Activated CD8-positive, alpha-beta T cell treated with anti-CD3 and anti-CD28 coated beads, Interleukin-2, amount 10 ng/mL, durations not matched to agents 7 days and 5 days (primary cell): Measurements from ENCODE around the gene CDH13. TPM values are rescaled to one million over a fixed set of nuclear protein-coding genes. Genes with fewer than 3 reads are reported as not detected.

Experiments
- ATAC-seq: fragments of 150-1000 bp; cut with Tn5 transposase; one replicate; pipeline ENCODE4 v1.10.0; 2021; ENCODE audit warnings: moderate library complexity
- CTCF ChIA-PET: fragments of 350-600 bp; sonication (Branson Sonifier 250); formaldehyde crosslinking; loops from one replicate; lab custom pipeline; 2021; ENCODE audit warnings: antibody characterized with exemption; lab: Charles Lee
- POLR2A ChIA-PET: fragments of 350-600 bp; sonication (Branson Sonifier 250); formaldehyde crosslinking; loops from one replicate; lab custom pipeline; 2021; ENCODE audit warnings: antibody characterized with exemption; lab: Charles Lee
- DNase-seq: peaks from one replicate; pipeline ENCODE4 v3.0.0-alpha.2; 2020
- H3K27ac Mint-ChIP-seq: one replicate; pipeline ENCODE4 v1.8.0; 2021; ENCODE audit warnings: mild to moderate bottlenecking, mixed read lengths
- H3K27me3 Mint-ChIP-seq: one replicate; pipeline ENCODE4 v1.8.0; 2021; ENCODE audit warnings: low read depth, mixed read lengths
- H3K36me3 Mint-ChIP-seq: one replicate; pipeline ENCODE4 v1.8.0; 2021; ENCODE audit warnings: low read depth, mixed read lengths
- H3K4me1 Mint-ChIP-seq: one replicate; pipeline ENCODE4 v1.8.0; 2021; ENCODE audit warnings: low read depth, mixed read lengths
- H3K4me3 Mint-ChIP-seq: one replicate; pipeline ENCODE4 v1.8.0; 2021; ENCODE audit warnings: mild to moderate bottlenecking, mixed read lengths
- H3K9me3 Mint-ChIP-seq: one replicate; pipeline ENCODE4 v1.8.0; 2022; ENCODE audit warnings: mixed read lengths; ENCODE audit not compliant: insufficient read depth
- total RNA-seq, 2 experiments: library from RNA; stranded (reverse); gene quantifications; one replicate each; pipeline ENCODE4 v1.2.3, GENCODE V29; 2021

The CDH13 gene
- total RNA-seq, 2 experiments from 2014 or later, result not detected

DNA sequence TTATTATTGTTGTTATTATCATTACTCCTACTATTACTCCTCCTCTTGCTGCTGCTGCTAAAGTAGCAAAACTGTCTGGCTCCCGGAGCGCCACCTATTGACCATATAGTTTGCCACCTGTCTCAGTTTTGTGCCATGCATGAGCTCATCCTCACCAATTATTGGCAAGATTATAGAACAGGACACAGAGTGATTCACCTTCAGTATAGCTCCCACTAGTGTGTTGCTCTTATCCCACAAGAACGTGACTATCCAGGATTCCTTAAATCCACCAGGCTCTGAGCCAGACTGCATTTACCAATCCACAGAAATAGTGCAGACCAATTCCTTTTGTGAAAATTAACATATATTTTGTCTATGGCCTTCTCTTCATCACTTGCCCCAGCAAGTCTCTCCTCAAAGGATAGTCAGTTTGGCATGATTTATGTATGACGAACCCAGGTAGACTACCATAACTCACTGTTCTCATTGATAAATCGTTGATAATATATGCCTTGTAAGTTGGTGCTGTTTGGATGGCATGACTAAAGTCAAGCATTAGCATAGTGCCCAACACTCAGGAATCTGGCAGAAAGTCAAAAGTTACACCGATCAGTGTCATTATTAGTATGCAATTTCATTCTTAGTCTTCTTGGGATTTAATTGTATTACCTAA, 775.5 kb downstream of the CDH13 start:
- Mint-ChIP-seq H3K4me1 (no peaks in the 10 kb centered on the region), H3K36me3 (no peaks in the 10 kb centered on the region), H3K27me3 (no peaks in the 10 kb centered on the region), H3K9me3 (peaks cover 4% of the 10 kb centered on the region), H3K27ac (no peak overlapping the region), H3K4me3 (no peak overlapping the region)
- ATAC-seq (no peak), DNase-seq (no peak)
- ChIA-PET POLR2A (no interaction called here), CTCF (no interaction called here)

DNA sequence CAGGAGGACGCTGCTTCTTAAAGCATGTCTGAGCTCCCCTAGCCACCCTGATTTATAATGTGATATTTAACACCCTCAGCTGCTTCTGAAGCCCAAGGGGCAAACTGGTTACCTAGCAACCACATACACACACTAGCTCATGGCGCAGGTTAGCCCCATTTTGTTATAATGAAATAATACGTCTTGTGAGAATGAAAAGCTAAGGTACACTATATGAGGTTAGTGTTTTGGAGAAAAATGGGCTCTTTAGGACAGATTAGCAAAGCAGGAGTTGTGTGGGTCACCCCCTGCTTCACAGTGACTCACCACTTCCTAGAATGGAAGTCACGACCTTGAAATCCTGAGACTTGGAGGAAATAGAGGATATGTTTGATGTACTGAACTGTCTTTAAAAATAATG, 776.2 kb downstream of the CDH13 start:
- H3K4me3 Mint-ChIP-seq, result no peak overlapping the region
- ATAC-seq, result no peak
- CTCF ChIA-PET, result no interaction called here
- no peak for DNase-seq
- H3K4me1 Mint-ChIP-seq, result no peaks in the 10 kb centered on the region
- POLR2A ChIA-PET, result no interaction called here
- no peak overlapping the region for H3K27ac Mint-ChIP-seq
- H3K27me3 Mint-ChIP-seq, result no peaks in the 10 kb centered on the region
- peaks cover 4% of the 10 kb centered on the region for H3K9me3 Mint-ChIP-seq
- H3K36me3 Mint-ChIP-seq, result no peaks in the 10 kb centered on the region

DNA sequence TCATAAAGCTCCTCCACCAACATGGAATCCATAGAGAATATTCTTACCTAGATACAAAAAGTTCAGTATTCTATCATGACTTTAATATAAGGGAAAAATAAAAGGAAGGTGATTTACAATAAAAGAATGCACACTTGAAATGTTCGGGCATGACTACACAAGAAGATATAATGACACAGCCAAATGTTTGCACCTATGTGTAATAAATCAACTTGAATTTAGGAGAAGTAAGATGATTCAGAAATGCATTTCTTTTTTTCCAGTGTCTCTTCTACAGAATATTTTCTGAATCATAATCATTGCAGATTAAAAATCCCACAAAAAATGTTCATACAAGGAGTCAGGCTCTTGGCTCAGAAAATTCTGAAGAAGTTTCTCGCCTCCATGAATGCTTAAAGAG, 777.0 kb downstream of the CDH13 start:
- POLR2A ChIA-PET, result no interaction called here
- H3K27ac Mint-ChIP-seq, result no peak overlapping the region
- no peaks in the 10 kb centered on the region for H3K36me3 Mint-ChIP-seq
- H3K4me3 Mint-ChIP-seq, result no peak overlapping the region
- DNase-seq (no peak), ATAC-seq (no peak)
- CTCF ChIA-PET, result no interaction called here
- peaks cover 4% of the 10 kb centered on the region for H3K9me3 Mint-ChIP-seq
- H3K4me1 Mint-ChIP-seq, result no peaks in the 10 kb centered on the region
- H3K27me3 Mint-ChIP-seq, result no peaks in the 10 kb centered on the region

DNA sequence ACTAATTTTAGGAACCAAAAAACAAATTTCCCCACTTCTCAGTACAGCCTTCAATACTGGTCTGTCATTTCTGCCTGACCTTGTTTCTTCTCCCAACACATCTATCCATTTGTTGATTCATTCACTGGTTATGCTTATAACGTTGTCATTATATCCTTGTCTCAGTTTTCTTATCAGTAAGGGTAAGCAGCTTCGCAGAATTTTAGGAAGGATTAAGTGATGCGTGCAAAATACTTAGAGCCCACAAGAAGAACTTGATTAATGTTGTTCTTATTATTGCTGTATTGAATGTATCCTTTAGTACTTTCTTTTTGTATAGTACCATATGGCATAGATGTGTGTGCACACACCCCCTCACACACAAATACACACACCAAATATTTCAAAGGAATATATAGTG, 777.5 kb downstream of the CDH13 start:
- H3K4me1 Mint-ChIP-seq, result no peaks in the 10 kb centered on the region
- no peak overlapping the region for H3K4me3 Mint-ChIP-seq
- H3K9me3 Mint-ChIP-seq, result peaks cover 4% of the 10 kb centered on the region
- ChIA-PET POLR2A (no interaction called here), CTCF (no interaction called here)
- ATAC-seq (no peak), DNase-seq (no peak)
- H3K36me3 Mint-ChIP-seq, result no peaks in the 10 kb centered on the region
- H3K27ac Mint-ChIP-seq, result no peak overlapping the region
- H3K27me3 Mint-ChIP-seq, result no peaks in the 10 kb centered on the region

DNA sequence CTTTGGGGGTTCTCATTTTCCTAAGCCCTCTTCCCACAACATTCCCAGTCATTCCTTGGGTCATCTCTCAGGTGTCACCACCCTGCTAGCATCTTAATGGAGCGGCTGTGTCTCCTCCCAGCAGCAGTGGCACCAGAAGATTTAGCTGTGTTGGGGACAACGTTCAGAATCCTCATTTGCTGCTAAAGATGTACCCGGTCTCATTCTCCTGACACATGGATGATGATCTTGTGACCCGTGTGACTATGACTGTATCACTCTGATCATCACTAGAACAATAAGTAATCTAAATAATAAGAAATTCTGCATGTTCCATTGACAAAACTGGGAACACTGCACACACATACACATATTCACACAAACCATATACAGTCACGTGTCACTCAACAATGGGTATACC, 781.2 kb downstream of the CDH13 start:
- POLR2A ChIA-PET, result no interaction called here

DNA sequence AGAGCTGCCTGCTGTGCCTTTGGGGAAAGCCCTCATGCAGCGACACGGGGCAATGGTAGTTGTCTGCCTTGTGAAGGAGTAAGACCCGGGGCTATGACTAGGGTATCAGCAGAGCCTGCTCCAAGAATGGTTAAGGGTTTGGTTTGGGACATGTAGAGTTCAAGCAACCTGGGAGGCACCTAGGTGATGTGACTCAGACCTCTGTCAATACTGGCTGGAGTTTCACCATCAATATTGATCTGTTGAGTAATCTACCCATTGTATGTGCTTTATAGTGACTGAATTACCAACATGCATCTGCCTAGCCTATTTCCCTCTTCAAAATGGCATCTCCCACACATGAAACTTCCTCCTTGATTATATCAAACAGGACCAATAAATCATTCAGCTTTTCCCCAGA, 782.6 kb downstream of the CDH13 start:
- Mint-ChIP-seq H3K27ac (no peak overlapping the region), H3K4me3 (no peak overlapping the region), H3K36me3 (no peaks in the 10 kb centered on the region), H3K27me3 (no peaks in the 10 kb centered on the region), H3K9me3 (no peaks in the 10 kb centered on the region), H3K4me1 (no peaks in the 10 kb centered on the region)
- CTCF ChIA-PET, result no interaction called here
- POLR2A ChIA-PET, result no interaction called here
- DNase-seq (no peak), ATAC-seq (no peak)

More for the DNA sequence above, 781.2 kb downstream of the CDH13 start:
- no peak for ATAC-seq
- Mint-ChIP-seq H3K4me3 (no peak overlapping the region), H3K36me3 (no peaks in the 10 kb centered on the region), H3K27me3 (no peaks in the 10 kb centered on the region), H3K9me3 (no peaks in the 10 kb centered on the region), H3K4me1 (no peaks in the 10 kb centered on the region), H3K27ac (no peak overlapping the region)
- no peak for DNase-seq
- CTCF ChIA-PET, result no interaction called here

DNA sequence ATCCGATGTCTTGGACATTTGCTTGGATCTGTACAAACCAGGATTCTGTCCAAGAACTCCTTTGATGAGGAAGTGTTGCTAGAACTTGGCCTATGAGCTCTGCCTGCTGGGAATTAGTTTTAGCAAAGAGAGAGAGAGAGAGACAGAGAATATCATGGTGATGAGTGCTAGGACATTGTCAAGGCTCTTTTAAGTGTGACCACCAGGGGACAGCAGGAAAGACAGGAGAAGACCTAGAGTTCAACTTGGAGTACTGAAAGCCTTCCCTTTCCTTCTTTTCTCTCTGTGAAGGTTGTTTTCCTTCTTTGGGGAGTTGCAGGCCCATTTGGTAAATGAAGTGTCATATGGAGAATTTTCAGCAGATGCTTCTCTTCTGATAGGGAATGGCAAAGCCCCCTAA, 791.8 kb downstream of the CDH13 start:
- no peaks in the 10 kb centered on the region for H3K9me3 Mint-ChIP-seq
- ChIA-PET CTCF (interaction anchor here (1.2 kb wide), 1 partner anchor 12 kb away, joined by 4 read pairs; no protein-coding TSS in a partner anchor), POLR2A (no interaction called here)
- no peaks in the 10 kb centered on the region for H3K4me1 Mint-ChIP-seq
- no peaks in the 10 kb centered on the region for H3K36me3 Mint-ChIP-seq
- H3K27ac Mint-ChIP-seq, result no peak overlapping the region
- no peak overlapping the region for H3K4me3 Mint-ChIP-seq
- ATAC-seq (no peak), DNase-seq (no peak)
- no peaks in the 10 kb centered on the region for H3K27me3 Mint-ChIP-seq

DNA sequence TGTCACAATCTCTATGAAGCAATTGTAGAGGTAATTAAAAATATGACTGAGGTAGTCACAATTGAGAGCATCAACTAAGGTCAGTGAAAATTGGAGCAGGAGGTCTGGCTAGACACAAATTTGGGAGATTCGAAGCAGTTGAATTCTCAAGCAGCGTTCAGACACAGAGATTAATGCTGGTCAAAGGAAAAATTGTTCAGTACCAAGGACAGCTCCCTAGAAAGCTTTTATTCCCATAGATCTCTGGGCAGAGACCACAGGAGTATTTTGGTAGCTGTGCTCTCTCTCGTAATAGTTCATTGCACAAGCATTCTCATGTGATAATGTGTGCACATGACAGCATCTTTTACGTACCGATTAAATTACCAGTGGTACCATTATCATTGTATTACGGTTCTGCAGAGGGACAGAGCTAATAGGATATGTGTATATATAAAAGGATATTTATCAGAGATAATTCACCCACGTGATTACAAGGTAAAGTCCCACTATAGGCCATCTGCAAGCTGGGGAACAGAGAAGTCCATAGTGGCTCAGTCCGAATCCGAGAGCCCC, 793.5 kb downstream of the CDH13 start:
- Mint-ChIP-seq H3K27me3 (no peaks in the 10 kb centered on the region), H3K36me3 (no peaks in the 10 kb centered on the region), H3K4me3 (no peak overlapping the region), H3K27ac (no peak overlapping the region), H3K4me1 (no peaks in the 10 kb centered on the region), H3K9me3 (no peaks in the 10 kb centered on the region)
- ATAC-seq (no peak), DNase-seq (no peak)
- ChIA-PET POLR2A (no interaction called here), CTCF (no interaction called here)

DNA sequence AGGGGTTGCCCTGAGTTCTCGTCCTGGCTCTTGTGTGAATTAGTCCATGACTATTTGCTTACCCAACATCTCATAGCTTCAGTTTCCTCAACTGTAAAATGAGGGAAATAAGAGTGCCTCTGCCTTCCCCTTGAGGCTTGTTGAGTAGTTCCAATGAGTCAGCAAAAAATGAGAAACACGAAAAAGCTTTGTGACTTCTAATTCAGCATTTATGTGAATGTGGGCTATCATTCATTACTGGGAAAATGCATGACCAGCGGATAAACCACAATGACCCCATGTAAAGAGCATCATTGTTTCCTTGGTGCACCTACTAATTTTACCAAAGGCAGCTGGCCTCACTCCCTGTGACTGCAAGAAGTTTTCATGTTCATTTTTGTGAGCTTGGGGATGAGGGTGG, 806.4 kb downstream of the CDH13 start:
- no peak for DNase-seq
- H3K36me3 Mint-ChIP-seq, result no peaks in the 10 kb centered on the region
- H3K27me3 Mint-ChIP-seq, result no peaks in the 10 kb centered on the region
- H3K4me1 Mint-ChIP-seq, result no peaks in the 10 kb centered on the region
- POLR2A ChIA-PET, result no interaction called here
- H3K9me3 Mint-ChIP-seq, result no peaks in the 10 kb centered on the region
- ATAC-seq, result no peak
- CTCF ChIA-PET, result no interaction called here
- H3K27ac Mint-ChIP-seq, result no peak overlapping the region
- no peak overlapping the region for H3K4me3 Mint-ChIP-seq

DNA sequence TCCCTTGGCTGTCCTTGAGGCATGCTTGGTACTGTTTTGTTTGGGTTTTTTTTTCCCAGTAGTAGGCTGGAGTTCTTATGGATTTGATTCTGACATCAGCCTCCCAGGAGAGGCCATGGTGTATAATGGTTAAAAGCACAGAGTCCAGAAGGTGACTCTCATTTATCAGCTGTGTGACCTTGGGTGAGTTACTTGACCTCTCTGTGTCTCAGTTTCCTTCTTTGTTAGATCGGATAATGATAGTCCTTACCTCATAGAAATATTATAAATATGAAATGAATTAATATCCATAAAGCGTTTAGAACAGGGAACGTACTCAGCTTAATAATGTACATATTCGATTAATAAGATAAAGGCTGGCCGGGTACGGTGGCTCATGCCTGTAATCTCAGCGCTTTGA, 810.3 kb downstream of the CDH13 start:
- Mint-ChIP-seq H3K27me3 (no peaks in the 10 kb centered on the region), H3K9me3 (no peaks in the 10 kb centered on the region), H3K36me3 (no peaks in the 10 kb centered on the region), H3K4me3 (no peak overlapping the region), H3K4me1 (no peaks in the 10 kb centered on the region), H3K27ac (no peak overlapping the region)
- DNase-seq (no peak), ATAC-seq (no peak)
- ChIA-PET CTCF (no interaction called here), POLR2A (no interaction called here)

DNA sequence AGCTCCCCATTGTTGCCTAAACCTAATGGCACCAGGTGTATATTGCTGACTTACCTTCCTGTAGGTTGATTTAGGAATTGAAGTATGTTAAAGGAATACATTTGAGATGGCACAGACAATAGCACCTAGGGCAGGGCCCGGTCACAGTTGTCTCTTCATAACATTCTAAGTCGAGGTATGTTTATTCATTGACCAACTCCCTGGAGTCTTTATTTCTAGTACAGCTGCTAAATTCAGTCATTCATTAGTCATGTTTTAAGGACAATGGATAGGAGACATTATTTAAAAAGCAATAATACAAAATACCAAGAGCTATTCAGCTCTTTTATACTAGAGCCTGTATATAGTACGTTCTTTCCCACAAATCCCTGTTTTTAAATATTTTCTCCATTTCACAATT, 811.6 kb downstream of the CDH13 start:
- DNase-seq (no peak), ATAC-seq (no peak)
- H3K27me3 Mint-ChIP-seq, result no peaks in the 10 kb centered on the region
- H3K4me1 Mint-ChIP-seq, result no peaks in the 10 kb centered on the region
- ChIA-PET CTCF (interaction anchor here (0.6 kb wide), 1 partner anchor 854 kb away, joined by 3 read pairs; no protein-coding TSS in a partner anchor), POLR2A (no interaction called here)
- no peak overlapping the region for H3K27ac Mint-ChIP-seq
- no peaks in the 10 kb centered on the region for H3K36me3 Mint-ChIP-seq
- H3K4me3 Mint-ChIP-seq, result no peak overlapping the region
- H3K9me3 Mint-ChIP-seq, result no peaks in the 10 kb centered on the region

DNA sequence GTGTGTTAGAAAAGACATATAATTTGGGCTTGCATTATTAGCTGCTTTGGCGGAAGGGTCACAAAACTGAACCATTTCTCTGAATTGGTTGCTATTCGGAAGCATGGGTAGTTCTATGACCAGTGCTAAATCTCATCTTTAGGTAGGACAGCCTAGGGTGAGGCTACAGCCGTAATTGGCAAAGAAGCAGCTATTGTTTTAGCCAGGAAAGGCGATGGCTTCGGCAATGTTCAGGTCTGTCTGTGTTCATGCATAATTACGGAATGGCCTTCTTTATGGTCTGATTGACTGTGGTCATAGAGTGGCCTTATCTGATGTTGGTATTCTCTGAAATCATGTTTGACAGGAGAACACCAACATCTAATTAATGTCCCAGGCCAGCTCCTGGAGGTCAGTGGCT, 812.6 kb downstream of the CDH13 start:
- H3K27me3 Mint-ChIP-seq, result no peaks in the 10 kb centered on the region
- ATAC-seq, result no peak
- no peaks in the 10 kb centered on the region for H3K9me3 Mint-ChIP-seq
- ChIA-PET CTCF (no interaction called here), POLR2A (no interaction called here)
- H3K4me3 Mint-ChIP-seq, result no peak overlapping the region
- H3K36me3 Mint-ChIP-seq, result no peaks in the 10 kb centered on the region
- H3K4me1 Mint-ChIP-seq, result no peaks in the 10 kb centered on the region
- H3K27ac Mint-ChIP-seq, result no peak overlapping the region
- DNase-seq, result no peak

DNA sequence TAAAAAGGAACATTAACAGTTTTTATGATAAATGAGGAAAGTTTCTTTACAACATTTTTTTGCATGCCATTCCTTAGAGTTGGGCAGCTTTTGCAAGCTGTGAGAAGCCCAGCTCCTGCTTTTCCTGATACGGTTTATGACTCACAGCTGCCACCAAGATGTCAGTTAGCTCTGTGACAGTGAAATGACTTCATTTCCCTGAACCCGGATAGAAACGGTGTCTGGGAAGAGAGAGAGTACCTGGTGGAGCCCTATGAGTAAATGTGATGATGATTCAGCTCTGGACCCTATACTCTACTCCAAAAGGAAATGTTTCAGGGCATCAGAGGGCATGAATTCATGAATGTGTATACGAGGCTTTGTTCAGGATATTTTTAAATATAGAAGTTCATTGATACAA, 814.7 kb downstream of the CDH13 start:
- H3K4me1 Mint-ChIP-seq, result no peaks in the 10 kb centered on the region
- ChIA-PET CTCF (no interaction called here), POLR2A (no interaction called here)
- H3K27ac Mint-ChIP-seq, result no peak overlapping the region
- no peaks in the 10 kb centered on the region for H3K9me3 Mint-ChIP-seq
- DNase-seq, result no peak
- ATAC-seq, result no peak
- no peaks in the 10 kb centered on the region for H3K27me3 Mint-ChIP-seq
- H3K36me3 Mint-ChIP-seq, result no peaks in the 10 kb centered on the region
- H3K4me3 Mint-ChIP-seq, result no peak overlapping the region
